Uterus (tissue), 2 donors: ENCODE measurements around the gene NYAP1.

Experiments used
- POLR2A ChIP-seq, 2 donors: fragments of 450-650 bp; IDR thresholded peaks; one replicate each; pipeline ENCODE4 v1.6.1; 2016; ENCODE audit warnings: antibody characterized with exemption in 2 of 2, mild to moderate bottlenecking in 1 of 2, moderate library complexity in 1 of 2
- TF ChIP-seq, protein P1 (sequence below), 4 experiments: fragments of 200-600 bp in 2 of 4; fragments of 450-650 bp in 2 of 4; sonication (generic) in 2 of 4; IDR thresholded peaks; one replicate each; pipeline ENCODE4 v1.5.1; 2016 to 2019; ENCODE audit warnings: antibody characterized with exemption in 4 of 4, mild to moderate bottlenecking in 2 of 4, moderate library complexity in 1 of 4

DNA sequence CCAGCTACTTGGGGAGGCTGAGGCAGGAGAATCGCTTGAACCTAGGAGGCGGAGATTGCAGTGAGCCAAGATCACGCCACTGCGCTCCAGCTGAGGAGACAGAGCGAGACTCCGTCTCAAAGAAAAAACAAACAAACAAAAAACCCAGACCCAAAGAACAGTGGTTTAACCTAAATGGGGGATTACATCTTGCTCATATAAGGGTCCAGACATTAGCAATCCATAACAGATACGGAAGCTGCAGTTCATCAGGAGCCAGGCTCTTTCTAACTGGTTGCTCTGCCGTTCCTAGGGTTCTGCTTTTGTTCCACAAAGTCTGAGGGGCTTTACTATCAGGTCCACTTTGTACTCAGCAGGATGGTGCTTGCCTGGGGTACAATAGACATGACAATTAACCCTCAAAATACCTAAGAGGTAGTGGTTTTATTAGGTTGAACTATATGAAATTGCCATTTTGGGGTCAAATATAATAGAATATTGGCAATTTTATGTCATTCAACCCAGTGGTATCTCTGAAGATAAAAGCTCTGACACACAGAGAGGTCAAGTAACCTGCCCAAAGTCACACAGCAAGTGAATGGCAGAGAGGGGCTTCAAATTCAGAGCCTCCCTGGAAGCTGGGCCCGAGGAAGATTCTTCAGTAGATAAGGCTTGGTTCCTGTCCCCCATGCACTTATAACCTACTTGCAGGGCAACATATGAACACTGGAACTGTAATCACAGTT lies 21.3 kb downstream of the NYAP1 start:
- TF ChIP-seq, protein P1, sequence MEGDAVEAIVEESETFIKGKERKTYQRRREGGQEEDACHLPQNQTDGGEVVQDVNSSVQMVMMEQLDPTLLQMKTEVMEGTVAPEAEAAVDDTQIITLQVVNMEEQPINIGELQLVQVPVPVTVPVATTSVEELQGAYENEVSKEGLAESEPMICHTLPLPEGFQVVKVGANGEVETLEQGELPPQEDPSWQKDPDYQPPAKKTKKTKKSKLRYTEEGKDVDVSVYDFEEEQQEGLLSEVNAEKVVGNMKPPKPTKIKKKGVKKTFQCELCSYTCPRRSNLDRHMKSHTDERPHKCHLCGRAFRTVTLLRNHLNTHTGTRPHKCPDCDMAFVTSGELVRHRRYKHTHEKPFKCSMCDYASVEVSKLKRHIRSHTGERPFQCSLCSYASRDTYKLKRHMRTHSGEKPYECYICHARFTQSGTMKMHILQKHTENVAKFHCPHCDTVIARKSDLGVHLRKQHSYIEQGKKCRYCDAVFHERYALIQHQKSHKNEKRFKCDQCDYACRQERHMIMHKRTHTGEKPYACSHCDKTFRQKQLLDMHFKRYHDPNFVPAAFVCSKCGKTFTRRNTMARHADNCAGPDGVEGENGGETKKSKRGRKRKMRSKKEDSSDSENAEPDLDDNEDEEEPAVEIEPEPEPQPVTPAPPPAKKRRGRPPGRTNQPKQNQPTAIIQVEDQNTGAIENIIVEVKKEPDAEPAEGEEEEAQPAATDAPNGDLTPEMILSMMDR (IDR thresholded peaks at IDR 0.05) = no peak
- TF ChIP-seq POLR2A (IDR thresholded peaks at IDR 0.05) = no peak
